ENCODE results near the gene TIMMDC1. TPM values are rescaled to one million over a fixed set of nuclear protein-coding genes. Genes with fewer than 3 reads are reported as not detected.

TIMMDC1 gene
- total RNA-seq, 3 donors from 2014 or later (not counting 1 experiment from before 2014, with no cell fraction given) = 31.9 to 50.1 (median 34.1) TPM

GRCh38 chr3:119510690-119511089 lies 12.3 kb downstream of the TIMMDC1 start:
- intact Hi-C loops (cut with micrococcal nuclease) = no loop called here
- Mint-ChIP-seq H3K27ac (no peak overlapping the region), H3K9me3 (no peaks in the 10 kb centered on the region), H3K4me1 (peaks cover 22 to 23% of the 10 kb centered on the region in 2 donors), H3K36me3 (peaks cover 6% of the 10 kb centered on the region), H3K4me3 (no peak overlapping the region), H3K27me3 (ENCODE audit: low read depth in 2 of 2) (no peaks in the 10 kb centered on the region)
- TF ChIP-seq CTCF (IDR thresholded peaks at IDR 0.05) = no peak
- peaks cover 38% of the 10 kb centered on the region for H3K36me3 ChIP-seq (ENCODE audit: control insufficient read depth, insufficient read depth, low read length)
- ATAC-seq = no peak
- H3K4me1 ChIP-seq (ENCODE audit: control insufficient read depth, insufficient read depth, low read length) = peaks cover 9% of the 10 kb centered on the region
- no peak for DNase-seq
- no peaks in the 10 kb centered on the region for H3K27me3 ChIP-seq (ENCODE audit: control insufficient read depth, insufficient read depth, low read length)
- H3K27ac ChIP-seq (ENCODE audit: low read length) = no peak overlapping the region
- no peaks in the 10 kb centered on the region for H3K9me3 ChIP-seq (ENCODE audit: control insufficient read depth, insufficient read depth, low read length)
- H3K4me3 ChIP-seq (ENCODE audit: low read length) = no peak overlapping the region

GRCh38 chr3:119514637-119515036 lies 16.3 kb downstream of the TIMMDC1 start:
- H3K27me3 ChIP-seq (ENCODE audit: control insufficient read depth, insufficient read depth, low read length) = no peaks in the 10 kb centered on the region
- 100% methylated on average over 2 of the region's 2 CpGs for WGBS (ENCODE audit: insufficient coverage)
- intact Hi-C loops (cut with micrococcal nuclease) = no loop called here
- ATAC-seq (no peak), DNase-seq (no peak)
- Mint-ChIP-seq H3K36me3 (peaks cover 24% of the 10 kb centered on the region), H3K27ac (no peak overlapping the region), H3K4me1 (no peaks in the 10 kb centered on the region), H3K9me3 (no peaks in the 10 kb centered on the region), H3K4me3 (no peak overlapping the region), H3K27me3 (ENCODE audit: low read depth in 2 of 2) (no peaks in the 10 kb centered on the region)
- H3K4me1 ChIP-seq (ENCODE audit: control insufficient read depth, insufficient read depth, low read length) = no peaks in the 10 kb centered on the region
- no peak overlapping the region for H3K4me3 ChIP-seq (ENCODE audit: low read length)
- no peak for TF ChIP-seq CTCF (IDR thresholded peaks at IDR 0.05)
- peaks cover 63% of the 10 kb centered on the region for H3K36me3 ChIP-seq (ENCODE audit: control insufficient read depth, insufficient read depth, low read length)
- no peaks in the 10 kb centered on the region for H3K9me3 ChIP-seq (ENCODE audit: control insufficient read depth, insufficient read depth, low read length)
- no peak overlapping the region for H3K27ac ChIP-seq (ENCODE audit: low read length)

- no peak for TF ChIP-seq CTCF (IDR thresholded peaks at IDR 0.05)
- no peaks in the 10 kb centered on the region for H3K4me1 ChIP-seq (ENCODE audit: control insufficient read depth, insufficient read depth, low read length)
- no peaks in the 10 kb centered on the region for H3K4me1 Mint-ChIP-seq
- peaks cover 77% of the 10 kb centered on the region for H3K36me3 ChIP-seq (ENCODE audit: control insufficient read depth, insufficient read depth, low read length)
- no peaks in the 10 kb centered on the region for H3K9me3 ChIP-seq (ENCODE audit: control insufficient read depth, insufficient read depth, low read length)
- H3K27ac Mint-ChIP-seq = no peak overlapping the region
- no peak for DNase-seq
- no peaks in the 10 kb centered on the region for H3K27me3 Mint-ChIP-seq (ENCODE audit: low read depth in 2 of 2)
- 88% methylated on average over 2 of the region's 2 CpGs for WGBS (ENCODE audit: insufficient coverage)
- H3K4me3 Mint-ChIP-seq = no peak overlapping the region
- H3K27me3 ChIP-seq (ENCODE audit: control insufficient read depth, insufficient read depth, low read length) = no peaks in the 10 kb centered on the region
- intact Hi-C loops (cut with micrococcal nuclease) = no loop called here
- no peak for ATAC-seq
- peaks cover 40% of the 10 kb centered on the region for H3K36me3 Mint-ChIP-seq
- H3K9me3 Mint-ChIP-seq = no peaks in the 10 kb centered on the region
- H3K4me3 ChIP-seq (ENCODE audit: low read length) = no peak overlapping the region
- no peak overlapping the region for H3K27ac ChIP-seq (ENCODE audit: low read length)
These were observed 18.8 kb downstream of the TIMMDC1 start for GRCh38 chr3:119517112-119517511.

GRCh38 chr3:119518026-119518425 lies 19.7 kb downstream of the TIMMDC1 start:
- no peak overlapping the region for H3K4me3 Mint-ChIP-seq
- Histone ChIP-seq H3K4me1 (ENCODE audit: control insufficient read depth, insufficient read depth, low read length) (no peaks in the 10 kb centered on the region), H3K36me3 (ENCODE audit: control insufficient read depth, insufficient read depth, low read length) (peaks cover 79% of the 10 kb centered on the region), H3K27me3 (ENCODE audit: control insufficient read depth, insufficient read depth, low read length) (no peaks in the 10 kb centered on the region), H3K27ac (ENCODE audit: low read length) (no peak overlapping the region), H3K9me3 (ENCODE audit: control insufficient read depth, insufficient read depth, low read length) (no peaks in the 10 kb centered on the region), H3K4me3 (ENCODE audit: low read length) (no peak overlapping the region)
- H3K27ac Mint-ChIP-seq = no peak overlapping the region
- H3K9me3 Mint-ChIP-seq = no peaks in the 10 kb centered on the region
- ATAC-seq (no peak), DNase-seq (no peak)
- no peak for TF ChIP-seq CTCF (IDR thresholded peaks at IDR 0.05)
- H3K27me3 Mint-ChIP-seq (ENCODE audit: low read depth in 2 of 2) = no peaks in the 10 kb centered on the region
- 100% methylated on average over 1 of the region's 1 CpG for WGBS (ENCODE audit: insufficient coverage)
- intact Hi-C loops (cut with micrococcal nuclease) = no loop called here
- no peaks in the 10 kb centered on the region for H3K4me1 Mint-ChIP-seq
- H3K36me3 Mint-ChIP-seq = peaks cover 42% of the 10 kb centered on the region
